HG03571 (cell line): Measurements from ENCODE around the gene COA1.
"Not testable (repeated sequence)": the region's sequence is repeated elsewhere in the genome, so short reads cannot be mapped to it uniquely, and the experiment has no call there.

ENCODE experiments used
- ATAC-seq: cut with Tn5 transposase; IDR thresholded peaks from one replicate; pipeline ENCODE4 v1.9.1; 2021; ENCODE audit not compliant: unreplicated experiment

The COA1 gene

DNA sequence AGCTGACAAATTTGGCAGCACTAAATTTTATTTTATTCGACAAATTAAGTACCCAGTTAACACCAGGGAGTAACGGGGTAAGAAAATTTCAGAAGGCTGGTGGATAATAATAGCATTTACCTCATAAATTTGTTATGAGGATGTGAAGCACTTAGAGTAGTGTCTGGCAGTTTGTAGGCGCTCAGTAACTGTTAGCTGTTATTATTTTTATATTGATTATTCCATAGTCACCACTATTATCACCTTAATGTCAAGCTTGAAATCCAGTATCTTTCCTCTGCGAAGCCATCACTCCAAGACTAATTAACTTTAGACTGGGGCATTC, 563 bp upstream of the COA1 start:
- ATAC-seq = no peak

DNA sequence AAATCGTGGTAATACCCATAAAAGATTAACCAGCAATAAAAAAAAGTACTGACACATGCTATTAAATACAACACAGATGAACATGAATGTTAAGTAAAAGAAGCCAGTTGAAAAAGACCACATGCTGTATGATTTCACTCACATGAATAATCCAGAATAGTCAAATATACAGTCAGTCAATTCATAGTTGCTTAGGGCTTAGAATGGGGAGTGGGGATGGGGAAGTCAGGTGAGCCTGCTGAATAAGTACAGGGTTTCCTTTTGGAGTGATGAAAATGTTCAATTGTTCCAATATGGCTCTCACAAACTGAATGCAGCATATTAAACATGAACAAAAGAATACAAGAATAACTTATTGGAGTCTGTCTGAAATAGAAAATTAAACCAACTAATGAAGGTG, 1.8 kb downstream of the COA1 start:
- ATAC-seq = no peak

- no peak for ATAC-seq
These were observed 2.3 kb downstream of the COA1 start for GRCh38 chr7:43727003-43727402.

DNA sequence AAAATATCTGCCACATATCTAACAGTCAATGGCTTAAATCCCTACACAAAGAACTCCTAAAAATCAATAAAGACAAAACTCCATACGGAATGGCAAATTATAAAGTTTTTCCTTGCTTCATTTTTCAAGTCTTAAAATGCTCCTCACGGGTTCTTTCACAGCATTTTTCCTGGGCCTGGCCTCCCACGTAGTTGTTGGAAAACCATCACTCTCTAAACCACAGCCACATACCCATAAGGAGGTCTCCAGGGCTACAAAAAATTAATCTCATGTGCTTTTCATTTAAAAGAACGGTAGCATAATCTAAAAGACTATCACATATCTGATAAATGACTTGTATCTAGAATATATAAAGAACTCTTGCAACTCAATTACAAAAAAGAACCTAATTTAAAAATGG, 2.9 kb downstream of the COA1 start:
- ATAC-seq = no peak

GRCh38 chr7:43725251-43725650, 4.1 kb downstream of the COA1 start:
- no peak for ATAC-seq

DNA sequence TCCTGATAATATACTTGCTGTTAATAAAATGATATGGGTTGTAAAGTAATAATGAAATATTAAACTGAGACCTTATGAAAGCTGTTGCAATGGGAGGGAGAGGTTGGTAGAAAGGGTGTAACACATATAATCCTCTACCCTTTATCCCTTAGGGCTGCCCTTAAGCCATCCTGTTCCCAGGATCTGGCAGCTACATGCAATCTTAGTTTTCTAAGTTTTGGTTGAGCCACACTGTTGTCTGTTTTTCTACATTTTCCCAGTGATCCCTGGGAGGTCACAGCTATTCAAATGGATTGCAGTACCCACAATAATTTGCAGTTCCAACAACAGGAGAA, 6.3 kb downstream of the COA1 start:
- no peak for ATAC-seq

GRCh38 chr7:43721193-43721806, 8.0 kb downstream of the COA1 start:
- ATAC-seq = no peak

GRCh38 chr7:43716598-43716997, 12.7 kb downstream of the COA1 start:
- no peak for ATAC-seq

GRCh38 chr7:43715966-43716365, 13.4 kb downstream of the COA1 start:
- ATAC-seq = not testable (repeated sequence)

- no peak for ATAC-seq
These were observed 17.8 kb downstream of the COA1 start for GRCh38 chr7:43711503-43711902.

DNA sequence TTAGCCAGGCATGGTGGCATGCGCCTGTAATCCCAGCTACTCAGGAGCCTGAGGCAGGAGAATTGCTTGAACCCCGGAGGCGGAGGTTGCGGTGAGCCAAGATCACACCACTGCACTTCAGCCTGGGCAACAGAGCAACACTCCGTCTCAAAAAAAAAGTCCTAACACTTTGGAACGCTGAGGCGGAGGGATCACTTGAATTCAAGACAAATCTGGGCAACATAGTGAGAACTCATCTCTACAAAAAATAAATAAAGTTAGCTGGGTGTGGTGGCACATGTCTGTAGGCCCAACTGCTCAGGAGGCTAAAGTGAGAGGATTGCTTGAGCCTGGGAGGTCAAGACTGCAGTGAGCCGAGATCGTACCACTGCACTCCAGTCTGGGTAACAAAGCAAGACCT, 21.3 kb downstream of the COA1 start:
- ATAC-seq = not testable (repeated sequence)

DNA sequence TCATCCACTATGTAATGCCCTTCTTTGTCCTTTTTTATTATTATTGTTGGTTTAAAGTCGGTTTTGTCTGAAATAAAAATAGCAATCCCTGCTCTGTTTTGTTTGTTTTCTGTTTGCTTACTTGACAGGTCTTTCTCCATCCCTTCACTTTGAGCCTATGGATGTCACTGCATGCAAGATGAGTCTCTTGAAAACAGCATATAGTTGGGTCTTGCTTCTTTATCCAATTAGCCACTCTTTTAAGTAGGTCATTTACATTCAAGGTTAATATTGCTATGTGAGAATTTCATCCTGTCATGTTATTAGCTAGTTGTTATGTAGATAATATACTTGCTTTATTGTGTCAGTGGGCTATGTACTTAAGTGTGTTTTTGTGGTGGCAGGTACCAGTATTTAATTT, 25.8 kb downstream of the COA1 start:
- ATAC-seq = no peak

GRCh38 chr7:43702974-43703373, 26.3 kb downstream of the COA1 start:
- no peak for ATAC-seq

- ATAC-seq = no peak
These were observed 27.4 kb downstream of the COA1 start for GRCh38 chr7:43701929-43702328.

DNA sequence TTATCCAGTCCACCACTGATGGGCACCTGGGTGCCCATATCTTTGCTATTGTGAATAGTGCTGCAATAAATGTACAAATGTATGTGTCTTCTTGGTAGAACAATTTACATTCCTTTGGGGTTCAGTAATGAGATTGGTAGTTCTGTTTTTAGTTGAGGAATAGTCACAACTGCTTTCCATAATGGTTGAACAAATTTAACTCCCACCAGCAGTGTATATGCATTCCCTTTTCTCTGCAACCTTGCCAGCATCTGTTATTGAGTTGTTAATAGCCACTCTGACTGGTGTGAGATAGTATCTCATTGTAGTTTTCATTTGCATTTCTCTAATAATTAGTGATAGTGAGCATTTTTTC, 27.8 kb downstream of the COA1 start:
- no peak for ATAC-seq

- no peak for ATAC-seq
These were observed 28.4 kb downstream of the COA1 start for GRCh38 chr7:43700646-43701499.

DNA sequence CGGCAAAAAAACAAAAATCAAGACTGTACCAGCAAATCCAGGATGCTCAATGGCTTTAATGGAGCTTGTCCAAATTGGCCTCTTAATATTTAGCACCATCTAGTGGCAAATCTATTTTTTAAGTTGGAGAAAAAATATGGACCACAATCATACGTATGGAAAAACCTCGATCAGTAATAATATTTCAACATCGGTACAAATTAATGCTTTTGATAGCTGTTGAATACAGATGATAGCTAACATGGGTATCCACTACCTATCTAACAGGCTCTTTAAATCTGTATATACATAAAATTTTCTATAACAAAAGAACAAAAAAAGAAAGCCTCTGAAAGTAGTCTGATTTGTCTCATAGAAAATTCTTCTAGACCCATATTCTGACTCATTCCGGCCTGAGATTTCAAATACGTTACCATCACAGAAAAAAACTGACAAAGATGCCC, 29.2 kb downstream of the COA1 start:
- ATAC-seq = no peak

DNA sequence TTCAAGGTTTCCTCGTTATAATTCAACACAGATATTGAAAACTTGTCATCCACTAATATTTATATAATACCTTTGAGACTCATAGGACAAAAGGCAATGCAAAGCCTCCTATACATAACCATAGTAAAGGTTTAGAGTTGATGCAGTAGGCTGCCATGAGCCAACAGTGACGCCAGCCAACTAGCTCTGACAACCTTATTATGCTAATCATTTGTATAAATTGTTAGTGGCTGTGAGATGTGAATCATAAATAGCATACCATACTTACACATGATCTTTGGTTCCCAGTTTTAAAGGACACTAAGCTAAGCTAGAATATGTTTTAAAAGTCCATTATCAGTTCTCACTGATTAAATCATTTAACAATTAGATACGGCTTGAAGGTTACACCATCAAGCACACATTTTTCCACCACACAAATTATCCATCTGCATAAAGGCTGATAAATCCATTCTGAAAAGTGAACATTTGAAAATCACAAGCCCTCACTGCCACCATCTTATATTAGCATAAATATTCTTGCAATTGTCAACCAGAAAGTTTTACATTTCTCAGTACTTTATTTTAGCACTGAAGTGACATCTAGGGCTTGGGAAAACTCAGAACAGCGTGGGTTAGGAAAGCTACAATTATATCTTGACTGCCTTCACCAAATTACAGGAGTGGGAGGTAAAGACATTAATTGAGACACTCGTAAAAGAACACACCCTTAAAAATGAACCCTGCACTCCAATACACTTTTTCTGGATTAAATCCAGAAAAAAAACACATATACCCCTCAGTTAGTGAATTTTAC, 30.7 kb downstream of the COA1 start:
- no peak for ATAC-seq

- no peak for ATAC-seq
These were observed 31.6 kb downstream of the COA1 start for GRCh38 chr7:43697690-43698089.

- ATAC-seq = no peak
These were observed 34.0 kb downstream of the COA1 start for GRCh38 chr7:43695365-43695764.

DNA sequence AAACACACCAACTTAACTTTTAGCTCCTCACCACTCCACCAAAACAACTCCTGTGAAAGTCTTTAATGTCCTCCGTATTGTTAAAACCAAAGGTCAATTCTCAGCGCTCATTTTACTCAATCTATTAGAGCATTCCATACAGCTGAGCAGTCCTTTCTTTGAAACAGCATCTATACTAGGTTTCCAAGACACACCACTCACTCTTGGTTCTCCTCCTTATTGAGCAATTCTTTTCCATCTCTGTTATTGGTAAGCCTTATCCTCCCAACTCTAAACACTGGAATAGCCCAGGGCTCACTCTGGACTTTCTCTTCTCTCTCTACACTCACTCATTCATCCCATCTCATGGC, 34.9 kb downstream of the COA1 start:
- no peak for ATAC-seq

DNA sequence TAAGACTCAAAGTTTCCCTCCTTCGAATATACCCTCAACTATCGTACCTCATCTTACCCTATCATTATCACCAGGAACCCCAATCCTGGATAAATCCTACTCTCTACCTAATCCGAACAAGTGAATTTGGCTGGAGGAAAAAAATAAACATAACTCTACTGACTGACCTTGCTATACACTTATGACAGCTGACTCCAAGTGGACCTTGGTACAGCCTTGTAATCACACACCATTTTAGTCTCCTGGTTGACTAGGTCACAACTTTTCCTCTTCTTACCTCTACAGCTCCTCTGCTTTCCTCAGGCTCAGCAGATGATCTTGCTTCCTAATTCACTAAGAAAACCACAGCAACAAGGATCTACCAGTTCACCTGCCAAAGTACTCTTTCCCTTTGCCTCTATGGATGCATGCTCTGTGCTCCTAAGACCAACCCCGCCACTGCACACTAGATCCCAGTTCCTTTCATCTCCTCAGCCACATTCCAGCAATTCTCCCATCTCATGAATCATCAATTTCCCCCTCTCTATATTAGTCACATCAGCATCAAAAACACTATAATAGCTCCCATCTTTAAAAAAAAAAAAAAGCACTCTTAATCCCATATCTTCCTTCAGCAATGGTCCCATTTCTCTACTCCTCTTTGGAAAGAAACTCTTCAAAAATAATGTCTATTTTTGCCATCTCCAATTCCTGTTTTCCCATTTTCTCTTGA, 35.5 kb downstream of the COA1 start:
- ATAC-seq = no peak
